Dermis blood vessel endothelial cell (primary cell): ENCODE results near the gene LECT2. TPM values are rescaled to one million over a fixed set of nuclear protein-coding genes. Genes with fewer than 3 reads are reported as not detected.

Experiments used
- DNase-seq: peaks from one replicate; pipeline ENCODE4 v3.0.0; 2010
- total RNA-seq: library from RNA; depleted of rRNA; stranded (reverse); fragments of >200 nt; gene quantifications from 2 replicates; pipeline ENCODE4 v1.2.3, GENCODE V29; 2014

LECT2 gene
- total RNA-seq = not detected in 2 replicates

- no peak for DNase-seq
Observed at GRCh38 chr5:135954899-135955298, at the start of gene LECT2. TSS of gene LECT2 (minus strand) at chr5:135954983. CDS start at chr5:135954833, 150 bp downstream.

GRCh38 chr5:136004436-136004835, 49.7 kb upstream of the LECT2 start:
- DNase-seq = no peak

GRCh38 chr5:136001466-136001981, 46.7 kb upstream of the LECT2 start:
- no peak for DNase-seq

- no peak for DNase-seq
Observed at GRCh38 chr5:136000932-136001331, 46.1 kb upstream of the LECT2 start.

GRCh38 chr5:136000147-136000546, 45.4 kb upstream of the LECT2 start:
- DNase-seq = no peak

- DNase-seq = peak; percentile 22
Observed at GRCh38 chr5:135999406-136000139, 44.8 kb upstream of the LECT2 start.

- no peak for DNase-seq
Observed at GRCh38 chr5:135998889-135999288, 44.1 kb upstream of the LECT2 start.

- DNase-seq = no peak
Observed at GRCh38 chr5:135997673-135998335, 43.0 kb upstream of the LECT2 start.

GRCh38 chr5:135996611-135997010, 41.8 kb upstream of the LECT2 start:
- no peak for DNase-seq

- no peak for DNase-seq
Observed at GRCh38 chr5:135995976-135996375, 41.2 kb upstream of the LECT2 start.

GRCh38 chr5:135993880-135994636, 39.3 kb upstream of the LECT2 start:
- DNase-seq = peak; percentile 67

- DNase-seq = peak; percentile 60
Observed at GRCh38 chr5:135993335-135993879, 38.6 kb upstream of the LECT2 start.

- peak; percentile 65 for DNase-seq
Observed at GRCh38 chr5:135991429-135991828, 36.6 kb upstream of the LECT2 start.

- no peak for DNase-seq
Observed at GRCh38 chr5:135990528-135991255, 35.9 kb upstream of the LECT2 start.

GRCh38 chr5:135989686-135990085, 34.9 kb upstream of the LECT2 start:
- DNase-seq = no peak

- no peak for DNase-seq
Observed at GRCh38 chr5:135988546-135988945, 33.8 kb upstream of the LECT2 start.

GRCh38 chr5:135986891-135987401, 32.2 kb upstream of the LECT2 start:
- no peak for DNase-seq

- DNase-seq = no peak
Observed at GRCh38 chr5:135986401-135986800, 31.6 kb upstream of the LECT2 start.

- DNase-seq = no peak
Observed at GRCh38 chr5:135985951-135986350, 31.2 kb upstream of the LECT2 start.

- DNase-seq = no peak
Observed at GRCh38 chr5:135980620-135981019, 25.8 kb upstream of the LECT2 start.

GRCh38 chr5:135979510-135979909, 24.7 kb upstream of the LECT2 start:
- peak; percentile 53 for DNase-seq

- no peak for DNase-seq
Observed at GRCh38 chr5:135978993-135979392, 24.2 kb upstream of the LECT2 start.
